Measurements from ENCODE around the gene FBLN7. TPM values are rescaled to one million over a fixed set of nuclear protein-coding genes. Genes with fewer than 3 reads are reported as not detected.

The FBLN7 gene
- total and polyA plus RNA-seq, 2 experiments from 2014 or later = 1.6 to 1.7 TPM

DNA sequence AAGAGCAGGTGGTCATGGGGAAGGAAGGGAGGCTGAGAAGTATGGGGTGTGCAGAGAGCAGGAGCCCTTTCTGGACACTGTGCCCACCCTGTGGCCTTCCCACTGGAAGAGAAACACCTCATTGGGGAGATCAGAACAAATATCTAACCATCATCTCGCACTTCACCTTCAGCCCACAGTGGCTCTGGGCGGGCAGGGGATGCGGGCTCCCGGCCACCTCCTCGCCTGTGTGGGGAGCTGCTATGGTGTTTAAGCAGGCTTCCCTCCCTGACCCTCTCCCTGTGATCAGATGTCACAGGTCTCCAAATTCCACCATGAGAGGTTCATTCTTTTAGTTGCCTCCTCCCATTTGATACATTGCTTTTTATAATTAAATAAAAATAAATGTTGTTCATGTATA, 5.0 kb downstream of the FBLN7 start:
- Histone ChIP-seq H3K27ac (no peak overlapping the region), H3K27me3 (peaks cover 14% of the 10 kb centered on the region), H3K36me3 (replicated peaks; ENCODE audit: insufficient read depth, low read depth) (no peaks in the 10 kb centered on the region), H3K9me3 (ENCODE audit: low read depth) (no peaks in the 10 kb centered on the region), H2AFZ (no peak overlapping the region), H3K4me1 (ENCODE audit: insufficient read depth) (no peaks in the 10 kb centered on the region), H3K79me2 (no peaks in the 10 kb centered on the region), H4K20me1 (ENCODE audit: insufficient read depth, poor library complexity, severe bottlenecking) (no peaks in the 10 kb centered on the region), H3K4me3 (no peak overlapping the region), H3K4me2 (no peak overlapping the region), H3K9me2 (replicated peaks; ENCODE audit: insufficient read depth) (no peaks in the 10 kb centered on the region)
- TF ChIP-seq EZH2phosphoT487 (IDR thresholded peaks at IDR 0.05; ENCODE audit: low read depth, severe bottlenecking, unreplicated experiment) (no peak), EZH2 (IDR thresholded peaks at IDR 0.05; ENCODE audit: borderline replicate concordance) (no peak)
- TF ChIP-seq, protein P1, sequence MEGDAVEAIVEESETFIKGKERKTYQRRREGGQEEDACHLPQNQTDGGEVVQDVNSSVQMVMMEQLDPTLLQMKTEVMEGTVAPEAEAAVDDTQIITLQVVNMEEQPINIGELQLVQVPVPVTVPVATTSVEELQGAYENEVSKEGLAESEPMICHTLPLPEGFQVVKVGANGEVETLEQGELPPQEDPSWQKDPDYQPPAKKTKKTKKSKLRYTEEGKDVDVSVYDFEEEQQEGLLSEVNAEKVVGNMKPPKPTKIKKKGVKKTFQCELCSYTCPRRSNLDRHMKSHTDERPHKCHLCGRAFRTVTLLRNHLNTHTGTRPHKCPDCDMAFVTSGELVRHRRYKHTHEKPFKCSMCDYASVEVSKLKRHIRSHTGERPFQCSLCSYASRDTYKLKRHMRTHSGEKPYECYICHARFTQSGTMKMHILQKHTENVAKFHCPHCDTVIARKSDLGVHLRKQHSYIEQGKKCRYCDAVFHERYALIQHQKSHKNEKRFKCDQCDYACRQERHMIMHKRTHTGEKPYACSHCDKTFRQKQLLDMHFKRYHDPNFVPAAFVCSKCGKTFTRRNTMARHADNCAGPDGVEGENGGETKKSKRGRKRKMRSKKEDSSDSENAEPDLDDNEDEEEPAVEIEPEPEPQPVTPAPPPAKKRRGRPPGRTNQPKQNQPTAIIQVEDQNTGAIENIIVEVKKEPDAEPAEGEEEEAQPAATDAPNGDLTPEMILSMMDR (IDR thresholded peaks at IDR 0.05; ENCODE audit: poor library complexity) = no peak
- 96% methylated on average over 5 of the region's 5 CpGs for WGBS (ENCODE audit: low lambda C conversion rate, missing lambda C conversion rate)
- DNase-seq (ENCODE audit: low spot score) = no peak

DNA sequence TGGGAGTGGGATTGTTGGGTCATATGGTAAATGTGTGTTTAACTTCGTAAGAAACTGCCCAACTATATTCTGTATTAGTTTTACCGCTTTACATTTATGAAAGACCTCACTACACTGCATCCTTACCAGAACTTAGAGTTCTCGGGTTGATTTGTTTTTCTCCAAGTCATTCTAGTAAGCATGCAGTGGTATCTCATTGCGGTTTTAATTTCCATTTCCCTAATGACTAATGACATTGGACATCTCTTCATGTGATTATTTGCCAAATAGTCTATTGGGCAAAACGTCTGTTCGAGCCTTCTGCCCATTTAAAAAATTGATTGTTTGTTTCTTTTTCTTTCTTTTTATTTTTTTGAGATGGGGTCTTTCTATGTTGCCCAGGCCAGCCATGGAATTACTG, 6.8 kb downstream of the FBLN7 start:
- 94% methylated on average over 6 of the region's 6 CpGs for WGBS (ENCODE audit: low lambda C conversion rate, missing lambda C conversion rate)
- no peak overlapping the region for H3K4me3 ChIP-seq
- H3K27me3 ChIP-seq = peaks cover 14% of the 10 kb centered on the region
- H3K27ac ChIP-seq = no peak overlapping the region
- H2AFZ ChIP-seq = no peak overlapping the region
- no peak for TF ChIP-seq EZH2phosphoT487 (IDR thresholded peaks at IDR 0.05; ENCODE audit: low read depth, severe bottlenecking, unreplicated experiment)
- TF ChIP-seq EZH2 (IDR thresholded peaks at IDR 0.05; ENCODE audit: borderline replicate concordance) = no peak
- TF ChIP-seq, protein P1 (IDR thresholded peaks at IDR 0.05; ENCODE audit: poor library complexity) = no peak
- H3K36me3 ChIP-seq (replicated peaks; ENCODE audit: insufficient read depth, low read depth) = no peaks in the 10 kb centered on the region
- DNase-seq (ENCODE audit: low spot score) = no peak
- no peaks in the 10 kb centered on the region for H4K20me1 ChIP-seq (ENCODE audit: insufficient read depth, poor library complexity, severe bottlenecking)
- H3K4me2 ChIP-seq = no peak overlapping the region
- no peaks in the 10 kb centered on the region for H3K9me2 ChIP-seq (replicated peaks; ENCODE audit: insufficient read depth)
- no peaks in the 10 kb centered on the region for H3K4me1 ChIP-seq (ENCODE audit: insufficient read depth)
- H3K79me2 ChIP-seq = no peaks in the 10 kb centered on the region
- H3K9me3 ChIP-seq (ENCODE audit: low read depth) = no peaks in the 10 kb centered on the region

DNA sequence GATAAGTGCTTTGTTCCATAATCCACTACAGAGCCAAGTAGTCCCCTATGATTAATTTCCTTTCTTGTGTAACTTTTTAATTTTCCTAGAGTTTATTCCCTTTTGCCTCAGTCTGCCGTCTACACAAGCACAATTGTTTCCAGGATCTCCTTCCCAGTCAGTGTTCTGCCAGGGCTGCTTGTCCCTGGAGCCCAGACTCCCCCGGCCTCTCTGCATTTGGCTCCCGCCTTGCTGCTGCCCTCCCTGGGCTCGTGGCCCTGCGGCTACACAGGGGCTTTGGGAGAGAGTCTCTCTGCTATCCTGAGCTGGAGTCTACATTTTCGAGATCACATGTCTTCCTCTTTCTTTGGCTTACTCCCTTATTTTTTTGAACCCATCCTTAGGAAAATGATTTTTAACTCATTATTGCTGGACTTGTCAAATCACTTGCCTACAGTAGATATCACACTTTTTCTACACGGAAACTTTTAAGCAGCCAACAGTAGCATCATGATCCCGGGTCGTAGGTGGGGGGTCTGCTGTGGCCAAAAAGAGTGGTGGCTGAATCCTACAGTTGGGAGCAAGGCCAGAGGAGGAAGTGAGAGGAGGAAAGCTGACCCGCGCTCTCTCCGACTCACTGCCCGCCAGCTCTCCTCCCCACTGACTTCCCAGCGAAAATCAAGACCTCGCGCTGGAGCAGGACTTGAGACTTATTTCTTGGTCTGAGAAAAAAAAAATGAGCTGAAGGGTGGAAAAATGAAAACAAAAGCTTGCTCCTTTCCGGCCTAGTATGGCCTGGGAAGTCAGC, 9.4 kb downstream of the FBLN7 start:
- H2AFZ ChIP-seq = no peak overlapping the region
- H3K27me3 ChIP-seq = no peaks in the 10 kb centered on the region

More for the DNA sequence above, 9.4 kb downstream of the FBLN7 start:
- Histone ChIP-seq H3K36me3 (replicated peaks; ENCODE audit: insufficient read depth, low read depth) (no peaks in the 10 kb centered on the region), H3K9me2 (replicated peaks; ENCODE audit: insufficient read depth) (no peaks in the 10 kb centered on the region), H3K4me1 (ENCODE audit: insufficient read depth) (no peaks in the 10 kb centered on the region), H3K9me3 (ENCODE audit: low read depth) (no peaks in the 10 kb centered on the region), H4K20me1 (ENCODE audit: insufficient read depth, poor library complexity, severe bottlenecking) (no peaks in the 10 kb centered on the region), H3K79me2 (no peaks in the 10 kb centered on the region), H3K4me3 (no peak overlapping the region), H3K4me2 (no peak overlapping the region), H3K27ac (no peak overlapping the region)
- TF ChIP-seq EZH2phosphoT487 (IDR thresholded peaks at IDR 0.05; ENCODE audit: low read depth, severe bottlenecking, unreplicated experiment) (no peak), EZH2 (IDR thresholded peaks at IDR 0.05; ENCODE audit: borderline replicate concordance) (no peak)
- TF ChIP-seq, protein P1 (IDR thresholded peaks at IDR 0.05; ENCODE audit: poor library complexity) = no peak
- no peak for DNase-seq (ENCODE audit: low spot score)
- 96% methylated on average over 17 of the region's 17 CpGs for WGBS (ENCODE audit: low lambda C conversion rate, missing lambda C conversion rate)

Measured in hepatocyte (in vitro differentiated cells).